ENCODE measurements around the gene ZNF442.

The ZNF442 gene

GRCh38 chr19:12353375-12353774 lies 12.1 kb downstream of the ZNF442 start:
- Histone ChIP-seq H3K36me3 (ENCODE audit: control insufficient read depth, insufficient read depth, low read length) (peaks cover 4% of the 10 kb centered on the region), H3K9ac (no peak overlapping the region), H3K27me3 (ENCODE audit: control insufficient read depth, insufficient read depth, low read length) (no peaks in the 10 kb centered on the region), H3K79me2 (peaks cover 8% of the 10 kb centered on the region), H3K27ac (no peak overlapping the region), H3K4me2 (ENCODE audit: low read length) (no peak overlapping the region), H2AFZ (no peak overlapping the region), H3K9me3 (ENCODE audit: control insufficient read depth, low read length) (peaks cover 8% of the 10 kb centered on the region), H3K4me1 (no peaks in the 10 kb centered on the region), H3K4me3 (ENCODE audit: low read depth, low read length) (no peak overlapping the region)
- no peak for TF ChIP-seq CTCF (IDR thresholded peaks at IDR 0.05)

GRCh38 chr19:12350890-12351197 lies 14.6 kb downstream of the ZNF442 start:
- Histone ChIP-seq H3K27ac (no peak overlapping the region), H3K4me2 (ENCODE audit: low read length) (no peak overlapping the region), H3K27me3 (ENCODE audit: control insufficient read depth, insufficient read depth, low read length) (no peaks in the 10 kb centered on the region), H3K9me3 (ENCODE audit: control insufficient read depth, low read length) (peaks cover 8% of the 10 kb centered on the region), H3K4me1 (no peaks in the 10 kb centered on the region), H2AFZ (no peak overlapping the region), H3K36me3 (ENCODE audit: control insufficient read depth, insufficient read depth, low read length) (peaks cover 4% of the 10 kb centered on the region), H3K79me2 (peaks cover 3% of the 10 kb centered on the region), H3K9ac (no peak overlapping the region), H3K4me3 (ENCODE audit: low read depth, low read length) (no peak overlapping the region)
- TF ChIP-seq CTCF (IDR thresholded peaks at IDR 0.05) = no peak

GRCh38 chr19:12350185-12350889 lies 15.1 kb downstream of the ZNF442 start:
- Histone ChIP-seq H3K9me3 (ENCODE audit: control insufficient read depth, low read length) (peaks cover 8% of the 10 kb centered on the region), H3K4me1 (no peaks in the 10 kb centered on the region), H3K79me2 (no peaks in the 10 kb centered on the region), H3K9ac (no peak overlapping the region), H3K27ac (no peak overlapping the region), H3K4me2 (ENCODE audit: low read length) (no peak overlapping the region), H3K27me3 (ENCODE audit: control insufficient read depth, insufficient read depth, low read length) (no peaks in the 10 kb centered on the region), H3K36me3 (ENCODE audit: control insufficient read depth, insufficient read depth, low read length) (peaks cover 4% of the 10 kb centered on the region), H3K4me3 (ENCODE audit: low read depth, low read length) (no peak overlapping the region), H2AFZ (no peak overlapping the region)
- TF ChIP-seq CTCF (IDR thresholded peaks at IDR 0.05) = no peak

GRCh38 chr19:12346896-12347295 lies 18.6 kb downstream of the ZNF442 start:
- H3K27ac ChIP-seq = no peak overlapping the region
- no peaks in the 10 kb centered on the region for H3K79me2 ChIP-seq
- no peaks in the 10 kb centered on the region for H3K27me3 ChIP-seq (ENCODE audit: control insufficient read depth, insufficient read depth, low read length)
- H3K9ac ChIP-seq = no peak overlapping the region
- no peak for TF ChIP-seq CTCF (IDR thresholded peaks at IDR 0.05)
- H3K4me2 ChIP-seq (ENCODE audit: low read length) = no peak overlapping the region
- H3K36me3 ChIP-seq (ENCODE audit: control insufficient read depth, insufficient read depth, low read length) = peaks cover 4% of the 10 kb centered on the region
- H3K4me3 ChIP-seq (ENCODE audit: low read depth, low read length) = no peak overlapping the region
- peaks cover 8% of the 10 kb centered on the region for H3K9me3 ChIP-seq (ENCODE audit: control insufficient read depth, low read length)
- H3K4me1 ChIP-seq = no peaks in the 10 kb centered on the region
- no peak overlapping the region for H2AFZ ChIP-seq

GRCh38 chr19:12345197-12345596 lies 20.3 kb downstream of the ZNF442 start:
- no peak overlapping the region for H3K4me3 ChIP-seq (ENCODE audit: low read depth, low read length)
- H3K27me3 ChIP-seq (ENCODE audit: control insufficient read depth, insufficient read depth, low read length) = no peaks in the 10 kb centered on the region
- no peaks in the 10 kb centered on the region for H3K79me2 ChIP-seq
- H3K4me2 ChIP-seq (ENCODE audit: low read length) = no peak overlapping the region
- no peak overlapping the region for H2AFZ ChIP-seq
- no peaks in the 10 kb centered on the region for H3K4me1 ChIP-seq
- no peak overlapping the region for H3K9ac ChIP-seq
- H3K9me3 ChIP-seq (ENCODE audit: control insufficient read depth, low read length) = no peaks in the 10 kb centered on the region
- H3K36me3 ChIP-seq (ENCODE audit: control insufficient read depth, insufficient read depth, low read length) = peaks cover 4% of the 10 kb centered on the region
- no peak overlapping the region for H3K27ac ChIP-seq
- no peak for TF ChIP-seq CTCF (IDR thresholded peaks at IDR 0.05)
